WTC11 (cell line): ENCODE data around the gene GABRG3. TPM values are rescaled to one million over a fixed set of nuclear protein-coding genes. Genes with fewer than 3 reads are reported as not detected.

Experiments used
- ATAC-seq: fragments of 200-7000 bp; cut with Tn5 transposase; 2 replicates; pipeline ENCODE4 v1.10.0; 2021; ENCODE audit warnings: mild to moderate bottlenecking, moderate library complexity
- CTCF ChIA-PET: fragments of 300-600 bp; sonication (Branson Sonifier 250); formaldehyde crosslinking; loops from one replicate; lab custom pipeline; 2021; ENCODE audit warnings: antibody characterized with exemption; lab: Charles Lee
- POLR2A ChIA-PET: fragments of 350-600 bp; sonication (Branson Sonifier 250); formaldehyde crosslinking; loops from one replicate; lab custom pipeline; 2021; ENCODE audit warnings: antibody characterized with exemption; lab: Charles Lee
- DNase-seq: peaks from one replicate; pipeline ENCODE4 v3.0.0; 2021; ENCODE audit warnings: low spot score
- H3K27ac Mint-ChIP-seq: 2 replicates; pipeline ENCODE4 v1.8.0; 2021; ENCODE audit warnings: mixed read lengths
- H3K27me3 Mint-ChIP-seq: 2 replicates; pipeline ENCODE4 v1.8.0; 2021; ENCODE audit warnings: low read depth, mild to moderate bottlenecking, moderate library complexity, mixed read lengths
- H3K36me3 Mint-ChIP-seq: 2 replicates; pipeline ENCODE4 v1.8.0; 2021; ENCODE audit warnings: mixed read lengths
- H3K4me1 Mint-ChIP-seq: 2 replicates; pipeline ENCODE4 v1.8.0; 2022; ENCODE audit warnings: mixed read lengths
- H3K4me3 Mint-ChIP-seq: 2 replicates; pipeline ENCODE4 v1.8.0; 2021; ENCODE audit warnings: mild to moderate bottlenecking, moderate library complexity, mixed read lengths
- H3K9me3 Mint-ChIP-seq: 2 replicates; pipeline ENCODE4 v1.8.0; 2021; ENCODE audit warnings: mixed read lengths
- CBFB ChIP-seq: sonication (generic); formaldehyde crosslinking; IDR thresholded peaks from 2 replicates; pipeline ENCODE4 v1.8.1; 2022; ENCODE audit warnings: mild to moderate bottlenecking, low read depth, missing genetic modification reagents
- ELF4 ChIP-seq: sonication (generic); formaldehyde crosslinking; IDR thresholded peaks from 2 replicates; pipeline ENCODE4 v1.8.1; 2022; ENCODE audit warnings: low read depth, mild to moderate bottlenecking, moderate library complexity, missing genetic modification reagents
- ESRRA ChIP-seq: sonication (generic); formaldehyde crosslinking; IDR thresholded peaks from 2 replicates; pipeline ENCODE4 v1.8.1; 2022; ENCODE audit warnings: mild to moderate bottlenecking, missing genetic modification reagents, borderline replicate concordance
- FOXK1 ChIP-seq: sonication (generic); formaldehyde crosslinking; IDR thresholded peaks from 2 replicates; pipeline ENCODE4 v1.8.0; 2022; ENCODE audit warnings: mild to moderate bottlenecking, moderate library complexity, missing genetic modification reagents
- MXD4 ChIP-seq: fragments of 250-450 bp; sonication (Bioruptor Pico); IDR thresholded peaks from 2 replicates; pipeline ENCODE4 v1.8.0; 2021; ENCODE audit warnings: mild to moderate bottlenecking, moderate library complexity, borderline replicate concordance
- NR1H2 ChIP-seq: sonication (generic); formaldehyde crosslinking; IDR thresholded peaks from 2 replicates; pipeline ENCODE4 v1.9.0; 2021; ENCODE audit warnings: mild to moderate bottlenecking, moderate library complexity, missing genetic modification reagents
- OVOL2 ChIP-seq: fragments of 250-450 bp; sonication (Bioruptor Pico); IDR thresholded peaks from 2 replicates; pipeline ENCODE4 v1.9.0; 2021; ENCODE audit warnings: mild to moderate bottlenecking, borderline replicate concordance
- SMAD3 ChIP-seq: sonication (generic); formaldehyde crosslinking; IDR thresholded peaks from 2 replicates; pipeline ENCODE4 v1.8.0; 2022; ENCODE audit warnings: missing genetic modification reagents, mild to moderate bottlenecking, borderline replicate concordance
- TEAD1 ChIP-seq: sonication (generic); formaldehyde crosslinking; IDR thresholded peaks from 2 replicates; pipeline ENCODE4 v1.8.0; 2022; ENCODE audit warnings: mild to moderate bottlenecking, missing genetic modification reagents
- USF2 ChIP-seq: sonication (generic); formaldehyde crosslinking; IDR thresholded peaks from 2 replicates; pipeline ENCODE4 v1.8.1; 2023; ENCODE audit warnings: mild to moderate bottlenecking, missing genetic modification reagents, moderate library complexity
- ZBTB21 ChIP-seq: sonication (generic); formaldehyde crosslinking; IDR thresholded peaks from 2 replicates; pipeline ENCODE4 v1.8.1; 2023; ENCODE audit warnings: mild to moderate bottlenecking, missing genetic modification reagents, borderline replicate concordance
- ZNF138 ChIP-seq: sonication (generic); formaldehyde crosslinking; conservative IDR thresholded peaks from 2 replicates; pipeline ENCODE4 v1.8.1; 2022; ENCODE audit warnings: mild to moderate bottlenecking, moderate library complexity, missing genetic modification reagents
- total RNA-seq: library from RNA; stranded (reverse); gene quantifications from 3 replicates; pipeline ENCODE4 v1.2.3, GENCODE V29; 2021
- TF ChIP-seq, protein P1 (sequence below): sonication (generic); formaldehyde crosslinking; IDR thresholded peaks from 2 replicates; pipeline ENCODE4 v1.8.1; 2022; ENCODE audit warnings: mild to moderate bottlenecking, moderate library complexity, missing genetic modification reagents
- TF ChIP-seq, protein P2 (sequence below): sonication (generic); formaldehyde crosslinking; IDR thresholded peaks from 2 replicates; pipeline ENCODE4 v1.8.1; 2022; ENCODE audit warnings: low read depth, missing genetic modification reagents, borderline replicate concordance
- TF ChIP-seq, protein P3 (sequence below): sonication (generic); formaldehyde crosslinking; IDR thresholded peaks from 2 replicates; pipeline ENCODE4 v1.8.1; 2023; ENCODE audit warnings: mild to moderate bottlenecking, missing genetic modification reagents
- TF ChIP-seq, protein P4 (sequence below): sonication (generic); formaldehyde crosslinking; IDR thresholded peaks from 2 replicates; pipeline ENCODE4 v1.8.0; 2022; ENCODE audit warnings: mild to moderate bottlenecking, missing genetic modification reagents

Gene GABRG3
- total RNA-seq, 1 experiment from 2014 or later: 0.72 TPM

DNA sequence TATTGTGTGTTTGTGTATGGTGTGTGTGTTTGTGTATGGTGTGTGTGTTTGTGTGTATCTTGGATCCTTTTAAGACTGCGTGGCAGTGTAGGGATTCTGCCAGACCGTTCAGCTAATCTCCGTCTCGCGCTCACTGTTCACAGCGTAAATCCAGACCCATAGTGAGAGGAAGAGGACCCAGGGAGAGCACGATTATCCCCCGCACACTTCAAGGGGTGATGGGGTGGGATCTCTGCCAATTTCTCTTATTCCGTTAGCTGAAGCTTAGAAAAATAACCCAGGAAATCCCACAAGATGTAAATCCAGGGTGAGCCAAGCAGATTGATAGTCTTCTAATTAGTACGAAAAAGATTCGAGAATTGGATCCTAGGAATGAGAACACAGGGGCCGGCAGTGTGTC, 381.2 kb downstream of the GABRG3 start:
- Mint-ChIP-seq H3K4me3 (no peak overlapping the region), H3K27me3 (no peaks in the 10 kb centered on the region), H3K9me3 (peaks cover 10% of the 10 kb centered on the region), H3K27ac (no peak overlapping the region), H3K4me1 (no peaks in the 10 kb centered on the region), H3K36me3 (no peaks in the 10 kb centered on the region)
- ChIA-PET POLR2A (no interaction called here), CTCF (no interaction called here)
- TF ChIP-seq ZNF138 (no peak), TEAD1 (CRISPR knock-in tag) (no peak), SMAD3 (no peak), FOXK1 (CRISPR knock-in tag) (no peak), MXD4 (CRISPR knock-in tag) (no peak), ELF4 (no peak)
- TF ChIP-seq, protein P1, sequence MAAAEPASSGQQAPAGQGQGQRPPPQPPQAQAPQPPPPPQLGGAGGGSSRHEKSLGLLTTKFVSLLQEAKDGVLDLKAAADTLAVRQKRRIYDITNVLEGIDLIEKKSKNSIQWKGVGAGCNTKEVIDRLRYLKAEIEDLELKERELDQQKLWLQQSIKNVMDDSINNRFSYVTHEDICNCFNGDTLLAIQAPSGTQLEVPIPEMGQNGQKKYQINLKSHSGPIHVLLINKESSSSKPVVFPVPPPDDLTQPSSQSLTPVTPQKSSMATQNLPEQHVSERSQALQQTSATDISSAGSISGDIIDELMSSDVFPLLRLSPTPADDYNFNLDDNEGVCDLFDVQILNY (CRISPR knock-in tag): no peak
- TF ChIP-seq, protein P2, sequence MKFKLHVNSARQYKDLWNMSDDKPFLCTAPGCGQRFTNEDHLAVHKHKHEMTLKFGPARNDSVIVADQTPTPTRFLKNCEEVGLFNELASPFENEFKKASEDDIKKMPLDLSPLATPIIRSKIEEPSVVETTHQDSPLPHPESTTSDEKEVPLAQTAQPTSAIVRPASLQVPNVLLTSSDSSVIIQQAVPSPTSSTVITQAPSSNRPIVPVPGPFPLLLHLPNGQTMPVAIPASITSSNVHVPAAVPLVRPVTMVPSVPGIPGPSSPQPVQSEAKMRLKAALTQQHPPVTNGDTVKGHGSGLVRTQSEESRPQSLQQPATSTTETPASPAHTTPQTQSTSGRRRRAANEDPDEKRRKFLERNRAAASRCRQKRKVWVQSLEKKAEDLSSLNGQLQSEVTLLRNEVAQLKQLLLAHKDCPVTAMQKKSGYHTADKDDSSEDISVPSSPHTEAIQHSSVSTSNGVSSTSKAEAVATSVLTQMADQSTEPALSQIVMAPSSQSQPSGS: no peak
- ATAC-seq: no peak
- no peak for DNase-seq

DNA sequence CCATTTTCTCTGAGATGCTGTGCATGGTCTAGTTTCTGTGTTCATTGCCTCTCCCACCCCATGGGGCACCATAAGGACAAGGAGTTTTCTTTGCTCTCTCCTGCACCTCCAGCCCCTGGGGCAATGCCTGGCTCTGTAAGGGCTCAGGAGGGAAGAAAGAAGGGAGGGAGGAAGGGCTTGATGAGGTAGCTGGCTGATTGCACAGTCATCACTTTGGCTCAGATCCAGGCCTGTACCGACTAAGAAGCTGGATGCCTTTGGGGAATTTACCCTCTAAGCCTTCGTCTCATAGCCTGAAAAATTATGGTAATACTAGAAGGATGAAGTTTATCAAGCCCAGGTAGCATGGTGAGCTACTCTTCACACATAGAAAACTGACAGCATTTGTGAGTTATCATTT, 382.9 kb downstream of the GABRG3 start:
- POLR2A ChIA-PET: no interaction called here

More for the DNA sequence above, 382.9 kb downstream of the GABRG3 start:
- H3K27me3 Mint-ChIP-seq: no peaks in the 10 kb centered on the region
- no peak for TF ChIP-seq ESRRA (CRISPR knock-in tag)
- no peak for TF ChIP-seq CBFB (CRISPR knock-in tag)
- no peak for TF ChIP-seq OVOL2 (CRISPR knock-in tag)
- TF ChIP-seq, protein P3, sequence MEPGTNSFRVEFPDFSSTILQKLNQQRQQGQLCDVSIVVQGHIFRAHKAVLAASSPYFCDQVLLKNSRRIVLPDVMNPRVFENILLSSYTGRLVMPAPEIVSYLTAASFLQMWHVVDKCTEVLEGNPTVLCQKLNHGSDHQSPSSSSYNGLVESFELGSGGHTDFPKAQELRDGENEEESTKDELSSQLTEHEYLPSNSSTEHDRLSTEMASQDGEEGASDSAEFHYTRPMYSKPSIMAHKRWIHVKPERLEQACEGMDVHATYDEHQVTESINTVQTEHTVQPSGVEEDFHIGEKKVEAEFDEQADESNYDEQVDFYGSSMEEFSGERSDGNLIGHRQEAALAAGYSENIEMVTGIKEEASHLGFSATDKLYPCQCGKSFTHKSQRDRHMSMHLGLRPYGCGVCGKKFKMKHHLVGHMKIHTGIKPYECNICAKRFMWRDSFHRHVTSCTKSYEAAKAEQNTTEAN (CRISPR knock-in tag): no peak
- no peak for TF ChIP-seq ZBTB21
- TF ChIP-seq, protein P4, sequence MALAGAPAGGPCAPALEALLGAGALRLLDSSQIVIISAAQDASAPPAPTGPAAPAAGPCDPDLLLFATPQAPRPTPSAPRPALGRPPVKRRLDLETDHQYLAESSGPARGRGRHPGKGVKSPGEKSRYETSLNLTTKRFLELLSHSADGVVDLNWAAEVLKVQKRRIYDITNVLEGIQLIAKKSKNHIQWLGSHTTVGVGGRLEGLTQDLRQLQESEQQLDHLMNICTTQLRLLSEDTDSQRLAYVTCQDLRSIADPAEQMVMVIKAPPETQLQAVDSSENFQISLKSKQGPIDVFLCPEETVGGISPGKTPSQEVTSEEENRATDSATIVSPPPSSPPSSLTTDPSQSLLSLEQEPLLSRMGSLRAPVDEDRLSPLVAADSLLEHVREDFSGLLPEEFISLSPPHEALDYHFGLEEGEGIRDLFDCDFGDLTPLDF (CRISPR knock-in tag): no peak
- TF ChIP-seq NR1H2 (CRISPR knock-in tag): no peak
- no peak for TF ChIP-seq MXD4 (CRISPR knock-in tag)
- TF ChIP-seq, protein P2: no peak
- no peak for TF ChIP-seq USF2
- TF ChIP-seq, all 79 proteins: peak for 0
- no peak for DNase-seq
- peaks cover 9% of the 10 kb centered on the region; the same call in 1 of the 2 replicates for H3K9me3 Mint-ChIP-seq
- no peaks in the 10 kb centered on the region for H3K36me3 Mint-ChIP-seq
- CTCF ChIA-PET: no interaction called here
- H3K27ac Mint-ChIP-seq: no peak overlapping the region
- ATAC-seq: no peak
- peaks cover 8% of the 10 kb centered on the region for H3K4me1 Mint-ChIP-seq
- no peak overlapping the region for H3K4me3 Mint-ChIP-seq
